Trophoblast cell (in vitro differentiated cells and primary cell): ENCODE results near the gene STAT5A.

Source experiments
- DNase-seq, 2 donors: peaks; one replicate each; pipeline ENCODE4 v3.0.0-alpha.2; 2016
- H2AFZ ChIP-seq: 2 replicates; pipeline ENCODE4 v1.6.1; 2013; ENCODE audit warnings: low read length, moderate library complexity, mild to moderate bottlenecking; ENCODE audit not compliant: insufficient read depth, poor library complexity
- H2AK5ac ChIP-seq: 2 replicates; pipeline ENCODE4 v1.6.1; 2013; ENCODE audit warnings: mild to moderate bottlenecking, low read length
- H2BK120ac ChIP-seq: 2 replicates; pipeline ENCODE4 v1.6.1; 2013; ENCODE audit warnings: low read length, mild to moderate bottlenecking, moderate library complexity; ENCODE audit not compliant: insufficient read depth, poor library complexity
- H2BK12ac ChIP-seq: 2 replicates; pipeline ENCODE4 v1.6.1; 2013; ENCODE audit warnings: mild to moderate bottlenecking, low read length, moderate library complexity
- H2BK5ac ChIP-seq: 2 replicates; pipeline ENCODE4 v1.6.1; 2013; ENCODE audit warnings: low read length, low read depth, moderate library complexity, mild to moderate bottlenecking; ENCODE audit not compliant: poor library complexity
- H3K14ac ChIP-seq: 2 replicates; pipeline ENCODE4 v1.6.1; 2013; ENCODE audit warnings: mild to moderate bottlenecking, low read length
- H3K18ac ChIP-seq: 2 replicates; pipeline ENCODE4 v1.6.1; 2013; ENCODE audit warnings: mild to moderate bottlenecking, low read length
- H3K23ac ChIP-seq: 2 replicates; pipeline ENCODE4 v1.6.1; 2013; ENCODE audit warnings: low read length
- H3K27ac ChIP-seq: 2 replicates; pipeline ENCODE4 v1.5.1; 2013; ENCODE audit warnings: low read depth, mild to moderate bottlenecking, inconsistent platforms, low read length, moderate library complexity
- H3K27me3 ChIP-seq: 2 replicates; pipeline ENCODE4 v1.6.1; 2013; ENCODE audit warnings: inconsistent platforms, mild to moderate bottlenecking, low read length, moderate library complexity; ENCODE audit not compliant: insufficient read depth
- H3K36me3 ChIP-seq, 2 experiments: 1 replicate in 1 of 2; 2 replicates in 1 of 2; pipeline ENCODE4 v1.6.1; 2013; ENCODE audit warnings: low read length in 2 of 2, mild to moderate bottlenecking in 2 of 2, moderate library complexity in 1 of 2; ENCODE audit not compliant: insufficient read depth in 2 of 2, control insufficient read depth in 1 of 2
- H3K4ac ChIP-seq: 2 replicates; pipeline ENCODE4 v1.6.1; 2013; ENCODE audit warnings: low read depth, mild to moderate bottlenecking, low read length, moderate library complexity
- H3K4me1 ChIP-seq, 2 experiments: 1 replicate in 1 of 2; 2 replicates in 1 of 2; pipeline ENCODE4 v1.6.1; 2013; ENCODE audit warnings: low read length in 2 of 2, mild to moderate bottlenecking in 2 of 2, moderate library complexity in 1 of 2; ENCODE audit not compliant: insufficient read depth in 2 of 2, control insufficient read depth in 1 of 2
- H3K4me2 ChIP-seq: 2 replicates; pipeline ENCODE4 v1.6.1; 2013; ENCODE audit warnings: inconsistent platforms, mild to moderate bottlenecking, low read length, moderate library complexity
- H3K4me3 ChIP-seq: 2 replicates; pipeline ENCODE4 v1.5.1; 2013; ENCODE audit warnings: mild to moderate bottlenecking, low read depth, low read length, inconsistent platforms
- H3K79me1 ChIP-seq: one replicate; pipeline ENCODE4 v1.6.1; 2013; ENCODE audit warnings: low read length
- H3K79me2 ChIP-seq: 2 replicates; pipeline ENCODE4 v1.6.1; 2013; ENCODE audit warnings: low read length, mild to moderate bottlenecking; ENCODE audit not compliant: control insufficient read depth, insufficient read depth, poor library complexity
- H3K9ac ChIP-seq: 2 replicates; pipeline ENCODE4 v1.6.1; 2013; ENCODE audit warnings: mild to moderate bottlenecking, low read length
- H3K9me3 ChIP-seq: 2 replicates; pipeline ENCODE4 v1.6.1; 2013; ENCODE audit warnings: low read depth, mild to moderate bottlenecking, control low read depth, inconsistent platforms, low read length; ENCODE audit not compliant: insufficient read depth
- H4K12ac ChIP-seq: 2 replicates; pipeline ENCODE4 v1.6.1; 2013; ENCODE audit warnings: low read depth, mild to moderate bottlenecking, low read length, moderate library complexity
- H4K8ac ChIP-seq: 2 replicates; pipeline ENCODE4 v1.6.1; 2013; ENCODE audit warnings: low read depth, mild to moderate bottlenecking, low read length, moderate library complexity
- H4K91ac ChIP-seq: one replicate; pipeline ENCODE4 v1.6.1; 2013; ENCODE audit warnings: low read depth, mild to moderate bottlenecking, low read length, moderate library complexity
- WGBS: extraction: QIAGEN DNeasy Blood & Tissue Kit; methylation state at CpG from one replicate; pipeline ENCODE4 v1.1.7; 2013; ENCODE audit warnings: missing lambda C conversion rate; ENCODE audit not compliant: insufficient read length, insufficient coverage; ENCODE audit errors: extremely low coverage; 5-methylcytosine and 5-hydroxymethylcytosine counted together

STAT5A gene

DNA sequence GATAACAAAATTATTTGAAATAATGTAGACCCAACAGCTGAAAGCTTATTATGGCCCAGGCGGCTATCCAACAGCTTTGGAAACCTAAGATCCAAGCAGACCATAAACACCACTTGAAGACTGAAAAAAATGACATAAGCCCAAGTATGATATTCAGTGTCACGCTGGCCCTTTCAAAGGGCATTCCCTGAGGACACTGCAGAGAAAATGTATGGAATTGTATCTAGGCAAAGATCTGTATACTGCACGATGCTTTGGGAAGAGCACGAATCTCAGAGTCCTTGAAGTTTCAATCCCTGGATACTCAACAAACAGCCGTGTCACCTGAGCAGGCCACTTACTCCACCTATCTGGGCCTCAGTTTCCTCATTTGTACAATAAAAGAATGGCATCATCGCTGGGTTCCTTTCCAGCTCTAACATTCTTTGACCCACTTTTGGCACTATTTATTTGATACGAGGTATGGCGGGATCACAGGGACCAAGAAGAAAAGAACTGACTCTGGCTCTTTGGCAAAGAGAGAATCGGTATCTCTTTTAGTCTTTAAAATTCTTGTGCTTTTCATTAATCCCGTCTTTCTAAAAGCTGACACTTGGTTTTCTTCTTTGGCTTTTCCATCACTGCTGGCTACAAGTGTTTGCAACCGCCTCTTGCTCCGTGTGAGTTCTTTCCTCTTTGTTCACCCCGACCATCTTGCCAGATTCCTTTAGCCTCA, 13.3 kb upstream of the STAT5A start:
- Histone ChIP-seq H4K91ac (no peak overlapping the region), H3K9me3 (no peaks in the 10 kb centered on the region), H2BK12ac (no peak overlapping the region), H2BK5ac (no peak overlapping the region), H3K79me2 (peaks cover 6% of the 10 kb centered on the region), H3K4me3 (peak overlapping the region; percentile 98), H3K4ac (no peak overlapping the region), H3K9ac (peak overlapping the region; percentile 84), H3K27me3 (no peaks in the 10 kb centered on the region), H4K12ac (no peak overlapping the region), H2BK120ac (no peak overlapping the region), H3K18ac (no peak overlapping the region), H4K8ac (no peak overlapping the region), H3K79me1 (peaks cover 12% of the 10 kb centered on the region), H3K4me2 (peak overlapping the region; percentile 88), H2AFZ (no peak overlapping the region), H3K14ac (no peak overlapping the region), H3K36me3 (no peaks in the 10 kb centered on the region), H3K23ac (no peak overlapping the region), H3K4me1 (peaks cover 0 to 6% of the 10 kb centered on the region in 2 experiments), H3K27ac (no peak overlapping the region), H2AK5ac (no peak overlapping the region)
- peak; percentile 59 to 88 for DNase-seq
- no CpG with 5 or more reads among the region's 13 CpGs for WGBS

DNA sequence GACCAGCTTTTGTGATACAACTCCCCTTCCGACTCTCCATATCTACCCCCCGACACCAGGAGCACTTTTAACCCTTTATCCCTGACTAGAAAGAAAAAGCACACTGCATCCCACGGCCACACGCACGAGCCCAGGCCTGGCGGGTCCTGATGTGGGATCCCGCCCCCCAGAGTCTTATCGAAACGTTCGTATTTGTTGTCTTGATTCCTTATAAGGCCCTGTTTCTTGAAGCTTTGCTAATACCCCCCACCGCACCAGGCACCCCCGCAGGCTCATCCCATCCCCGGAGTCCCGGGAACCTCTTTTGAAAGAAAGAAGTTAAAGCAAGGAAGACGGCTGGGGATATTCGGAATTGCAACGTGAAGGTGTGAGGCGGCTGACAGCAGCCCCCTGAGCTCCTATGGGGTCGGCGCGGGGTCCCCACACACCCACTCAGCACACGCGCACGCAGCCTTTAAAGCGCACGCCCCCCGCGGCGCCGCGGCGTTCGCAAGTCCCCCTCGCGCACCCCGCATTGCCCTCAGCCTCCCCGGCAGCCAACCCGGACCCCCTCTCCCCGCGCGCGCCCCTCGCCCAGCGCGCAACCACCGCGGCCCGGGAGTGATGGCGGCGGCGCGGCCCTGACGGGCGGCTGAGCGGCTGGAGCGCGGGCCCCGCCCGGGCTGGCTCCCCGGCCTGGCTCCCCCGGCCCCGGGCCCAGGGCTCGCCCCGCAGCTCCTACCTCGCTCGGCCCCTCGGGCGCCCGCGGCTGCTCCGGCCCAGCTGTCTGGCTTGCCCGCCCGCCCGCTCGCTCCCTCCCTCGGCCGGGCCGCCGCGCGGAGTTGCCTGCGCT, 12.6 kb upstream of the STAT5A start:
- Histone ChIP-seq H2BK5ac (peak overlapping the region; percentile 44), H4K91ac (peak overlapping the region; percentile 84), H2AK5ac (no peak overlapping the region), H3K23ac (no peak overlapping the region), H2BK120ac (peak overlapping the region; percentile 14), H3K79me2 (peaks cover 6% of the 10 kb centered on the region), H3K4me1 (peaks cover 0 to 6% of the 10 kb centered on the region in 2 experiments), H2AFZ (peak overlapping the region; percentile 77), H3K14ac (peak overlapping the region; percentile 87), H3K27me3 (no peaks in the 10 kb centered on the region), H3K79me1 (peaks cover 12% of the 10 kb centered on the region), H4K8ac (peak overlapping the region; percentile 81), H2BK12ac (no peak overlapping the region), H3K9me3 (no peaks in the 10 kb centered on the region), H3K27ac (peak overlapping the region; percentile 40), H3K36me3 (no peaks in the 10 kb centered on the region), H3K4me3 (peak overlapping the region; percentile 98), H3K18ac (peak overlapping the region; percentile 88), H4K12ac (peak overlapping the region; percentile 80), H3K9ac (peak overlapping the region; percentile 84), H3K4ac (peak overlapping the region; percentile 29), H3K4me2 (peak overlapping the region; percentile 88)
- WGBS: no CpG with 5 or more reads among the region's 82 CpGs
- peak; percentile 44 to 75 for DNase-seq

DNA sequence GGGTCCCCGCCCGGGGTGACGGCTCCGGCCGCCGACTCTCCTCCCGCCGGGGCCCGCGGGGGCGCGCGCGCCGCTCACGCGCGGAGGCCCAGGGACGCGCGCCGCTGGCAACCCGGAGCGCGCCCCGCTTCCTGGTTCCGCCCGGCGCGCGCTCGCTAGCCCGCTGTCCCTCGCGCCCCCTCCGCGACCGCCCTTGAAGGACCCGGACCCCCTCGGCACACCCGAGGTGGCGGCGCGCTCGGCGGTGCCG, 12.0 kb upstream of the STAT5A start, which contains the start of gene STAT5B:
STAT5B (minus strand) TSS at position 33 of the 250 bp plus-strand sequence. CDS start 44,264 bp downstream, outside the sequence.
- Histone ChIP-seq H3K4me3 (peak within 1 kb of the TSS; percentile 98), H3K79me2 (peaks cover 6% of the 10 kb centered on the region), H4K91ac (peak within 1 kb of the TSS; percentile 93), H3K27me3 (no peaks in the 10 kb centered on the region), H4K8ac (peak within 1 kb of the TSS; percentile 97), H3K23ac (no peak within 1 kb of the TSS), H3K4ac (peak within 1 kb of the TSS; percentile 90), H3K4me2 (peak within 1 kb of the TSS; percentile 88), H3K9me3 (no peaks in the 10 kb centered on the region), H3K14ac (peak within 1 kb of the TSS; percentile 96), H3K4me1 (peaks cover 0 to 6% of the 10 kb centered on the region in 2 experiments), H4K12ac (peak within 1 kb of the TSS; percentile 92), H2BK12ac (no peak within 1 kb of the TSS), H2AK5ac (peak within 1 kb of the TSS; percentile 35), H3K27ac (peak within 1 kb of the TSS; percentile 40), H3K79me1 (peaks cover 12% of the 10 kb centered on the region), H3K36me3 (no peaks in the 10 kb centered on the region), H2AFZ (peak within 1 kb of the TSS; percentile 93), H3K18ac (peak within 1 kb of the TSS; percentile 93), H2BK120ac (peak within 1 kb of the TSS; percentile 89), H2BK5ac (peak within 1 kb of the TSS; percentile 44), H3K9ac (peak within 1 kb of the TSS; percentile 84)
- DNase-seq: no peak
- no CpG with 5 or more reads among the region's 47 CpGs for WGBS

DNA sequence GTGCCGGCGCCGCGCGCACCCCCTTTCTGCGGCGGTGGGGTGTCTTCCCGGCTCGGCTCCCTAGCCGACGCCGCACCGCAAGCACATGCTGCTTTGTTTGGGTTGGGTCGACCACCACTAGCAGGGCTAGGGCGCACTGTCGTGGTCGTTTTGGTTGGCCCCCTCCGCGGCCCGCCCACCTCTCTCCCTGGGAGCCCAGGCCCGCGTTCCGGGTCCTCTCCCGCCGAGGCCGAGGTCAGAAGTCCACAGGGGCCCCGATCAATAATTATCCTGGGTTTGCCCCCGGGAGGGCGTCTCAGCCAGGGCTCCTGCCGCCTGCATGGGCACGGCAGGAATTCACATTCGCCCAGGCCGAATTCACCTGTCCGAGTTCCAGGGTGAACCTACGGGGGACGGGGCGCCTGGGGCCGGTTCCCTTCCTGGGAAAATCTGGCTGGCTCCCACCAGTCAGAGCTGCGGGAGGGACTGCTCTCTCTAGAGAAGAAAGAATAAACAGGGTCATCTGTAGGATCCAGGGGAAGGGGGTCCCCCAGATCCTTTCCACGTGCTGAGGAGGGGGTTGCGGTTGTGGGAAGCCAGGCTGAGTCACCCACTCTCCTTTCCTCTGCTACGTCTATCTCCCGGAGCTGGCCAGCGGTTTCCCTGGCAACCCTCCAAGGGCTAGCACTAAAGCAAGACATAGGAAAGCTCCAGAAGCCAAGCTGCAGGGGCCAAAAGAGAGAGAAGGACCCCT, 11.5 kb upstream of the STAT5A start:
- Histone ChIP-seq H3K23ac (no peak overlapping the region), H3K14ac (peak overlapping the region; percentile 96), H3K27ac (no peak overlapping the region), H3K79me2 (peaks cover 6% of the 10 kb centered on the region), H3K9me3 (no peaks in the 10 kb centered on the region), H2AK5ac (peak overlapping the region; percentile 35), H3K4me1 (peaks cover 0 to 6% of the 10 kb centered on the region in 2 experiments), H3K4me3 (peak overlapping the region; percentile 98), H3K79me1 (peaks cover 12% of the 10 kb centered on the region), H4K8ac (peak overlapping the region; percentile 97), H2BK12ac (no peak overlapping the region), H4K12ac (peak overlapping the region; percentile 92), H3K4ac (peak overlapping the region; percentile 90), H3K27me3 (no peaks in the 10 kb centered on the region), H4K91ac (peak overlapping the region; percentile 93), H2BK5ac (peak overlapping the region; percentile 36), H2BK120ac (peak overlapping the region; percentile 89), H2AFZ (peak overlapping the region; percentile 93), H3K18ac (peak overlapping the region; percentile 93), H3K36me3 (no peaks in the 10 kb centered on the region), H3K4me2 (peak overlapping the region; percentile 88), H3K9ac (peak overlapping the region; percentile 67)
- WGBS: no CpG with 5 or more reads among the region's 44 CpGs
- no peak for DNase-seq
